Measurements from ENCODE around the gene EFHD2.

Gene EFHD2

GRCh38 chr1:15397236-15397635, 12.5 kb upstream of the EFHD2 start:
- Histone ChIP-seq H3K27ac (ENCODE audit: extremely low read depth, low read depth, low read length) (no peak overlapping the region), H3K4me3 (ENCODE audit: low read depth, low read length) (no peak overlapping the region), H3K36me3 (ENCODE audit: control insufficient read depth in 2 of 2, insufficient read depth in 1 of 2, low read length in 2 of 2) (no peaks in the 10 kb centered on the region), H3K4me1 (ENCODE audit: control insufficient read depth, insufficient read depth, low read length) (no peaks in the 10 kb centered on the region), H3K9me3 (ENCODE audit: control insufficient read depth, insufficient read depth, low read depth, low read length) (no peaks in the 10 kb centered on the region)
- ChIA-PET POLR2A (no interaction called here), CTCF (no interaction called here)
- TF ChIP-seq ZNF777 (tag by site-specific recombination; IDR thresholded peaks at IDR 0.05; ENCODE audit: borderline replicate concordance) (no peak), ZNF677 (tag by site-specific recombination; IDR thresholded peaks at IDR 0.05) (no peak), ZNF354C (tag by site-specific recombination; IDR thresholded peaks at IDR 0.05; ENCODE audit: borderline replicate concordance, low read depth) (no peak), ZXDB (tag by site-specific recombination; IDR thresholded peaks at IDR 0.05) (no peak), ZNF660 (tag by site-specific recombination; IDR thresholded peaks at IDR 0.05) (no peak), ZNF138 (tag by site-specific recombination; IDR thresholded peaks at IDR 0.05; ENCODE audit: borderline replicate concordance) (no peak), ZNF398 (tag by site-specific recombination; IDR thresholded peaks at IDR 0.05) (no peak), ZBTB20 (tag by site-specific recombination; IDR thresholded peaks at IDR 0.05) (no peak), ZNF10 (tag by site-specific recombination; IDR thresholded peaks at IDR 0.05) (no peak)

GRCh38 chr1:15399710-15400109, 10.0 kb upstream of the EFHD2 start:
- H3K4me3 ChIP-seq (ENCODE audit: low read depth, low read length) = no peak overlapping the region
- ChIA-PET POLR2A (no interaction called here), CTCF (interaction anchor here (0.6 to 1.0 kb wide), 4 partner anchors 9 to 1571 kb away, joined by 3 read pairs; no protein-coding TSS in a partner anchor)
- no peaks in the 10 kb centered on the region for H3K9me3 ChIP-seq (ENCODE audit: control insufficient read depth, insufficient read depth, low read depth, low read length)
- H3K36me3 ChIP-seq (ENCODE audit: control insufficient read depth in 2 of 2, insufficient read depth in 1 of 2, low read length in 2 of 2) = no peaks in the 10 kb centered on the region
- TF ChIP-seq BCL6B (tag by site-specific recombination; IDR thresholded peaks at IDR 0.05) (no peak), ZNF23 (tag by site-specific recombination; IDR thresholded peaks at IDR 0.05; ENCODE audit: borderline replicate concordance) (no peak), ZNF174 (tag by site-specific recombination; IDR thresholded peaks at IDR 0.05) (no peak), ZNF248 (tag by site-specific recombination; IDR thresholded peaks at IDR 0.05) (no peak), SETDB1 (IDR thresholded peaks at IDR 0.05; ENCODE audit: insufficient read length, low read length) (peak; percentile 86), ZNF626 (tag by site-specific recombination; IDR thresholded peaks at IDR 0.05) (peak; percentile 72; the same call in 1 of the 2 replicates), TRIM28 (IDR thresholded peaks at IDR 0.05; ENCODE audit: borderline replicate concordance, low read length) (peak; percentile 79; the same call in 1 of the 2 replicates), ZNF133 (tag by site-specific recombination; IDR thresholded peaks at IDR 0.05) (peak; percentile 21; the same call in 1 of the 2 replicates)
- H3K27ac ChIP-seq (ENCODE audit: extremely low read depth, low read depth, low read length) = no peak overlapping the region
- no peaks in the 10 kb centered on the region for H3K4me1 ChIP-seq (ENCODE audit: control insufficient read depth, insufficient read depth, low read length)

GRCh38 chr1:15400627-15401026, 9.1 kb upstream of the EFHD2 start:
- Histone ChIP-seq H3K4me1 (ENCODE audit: control insufficient read depth, insufficient read depth, low read length) (no peaks in the 10 kb centered on the region), H3K36me3 (ENCODE audit: control insufficient read depth in 2 of 2, insufficient read depth in 1 of 2, low read length in 2 of 2) (no peaks in the 10 kb centered on the region), H3K4me3 (ENCODE audit: low read depth, low read length) (no peak overlapping the region), H3K9me3 (ENCODE audit: control insufficient read depth, insufficient read depth, low read depth, low read length) (no peaks in the 10 kb centered on the region), H3K27ac (ENCODE audit: extremely low read depth, low read depth, low read length) (no peak overlapping the region)
- CTCF ChIA-PET = interaction anchor here (1.0 kb wide), 1 partner anchor 10 kb away, joined by 3 read pairs; no protein-coding TSS in a partner anchor
- no peak for TF ChIP-seq ZNF184 (tag by site-specific recombination; IDR thresholded peaks at IDR 0.05)
- peak; percentile 69; the same call in 1 of the 2 replicates for TF ChIP-seq SCRT1 (tag by site-specific recombination; IDR thresholded peaks at IDR 0.05; ENCODE audit: borderline replicate concordance)
- TF ChIP-seq ZIC2 (tag by site-specific recombination; IDR thresholded peaks at IDR 0.05) = peak; percentile 49
- TF ChIP-seq SCRT2 (tag by site-specific recombination; IDR thresholded peaks at IDR 0.05) = peak; percentile 88
- POLR2A ChIA-PET = interaction anchor here (1.4 kb wide), 1 partner anchor 9 kb away, joined by 3 read pairs; no protein-coding TSS in a partner anchor

Data from HEK293 (cell line).